NCI-H510A (cell line): ENCODE data around the gene MPRIP.

ENCODE experiments used
- DNase-seq: peaks from one replicate; lab custom pipeline; 2025; lab: John Stamatoyannopoulos, UW

The MPRIP gene

GRCh38 chr17:17235212-17236174, 193.2 kb downstream of the MPRIP start:
- DNase-seq, result peak; percentile 30

DNA sequence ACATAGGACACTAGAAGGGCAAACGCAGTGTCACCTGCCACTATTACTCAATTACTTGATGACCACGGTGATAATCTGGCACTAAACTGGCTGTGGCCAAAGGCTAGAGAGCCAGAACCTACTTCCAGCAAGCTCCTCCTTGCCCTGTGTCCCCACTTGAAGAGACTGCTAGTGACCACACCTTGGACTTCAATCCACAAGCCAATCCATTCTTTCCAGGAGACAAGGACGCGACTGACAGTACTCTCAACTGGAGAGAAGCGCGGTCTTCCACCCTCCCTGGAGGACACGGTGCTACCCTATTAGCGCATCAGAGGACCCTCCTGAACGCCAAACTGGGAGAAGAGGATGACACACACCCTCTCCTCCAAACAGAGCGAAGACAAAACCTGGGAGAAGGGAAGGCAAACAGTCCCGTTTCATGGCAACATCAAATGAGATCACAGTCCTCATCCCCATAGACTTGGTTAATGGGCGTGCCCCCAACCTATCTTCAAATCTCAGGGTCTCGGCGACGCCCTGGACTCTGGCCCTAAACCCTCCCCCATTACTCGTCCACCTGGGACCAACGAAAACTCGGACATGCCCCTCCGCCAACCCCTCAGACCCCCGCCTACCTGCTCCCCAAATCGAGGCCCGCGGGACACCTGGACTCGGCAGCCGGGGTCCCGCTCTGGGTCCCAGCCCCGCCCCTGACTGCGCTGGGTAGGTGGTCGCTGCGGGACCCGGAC, 194.2 kb downstream of the MPRIP start:
- DNase-seq, result no peak

DNA sequence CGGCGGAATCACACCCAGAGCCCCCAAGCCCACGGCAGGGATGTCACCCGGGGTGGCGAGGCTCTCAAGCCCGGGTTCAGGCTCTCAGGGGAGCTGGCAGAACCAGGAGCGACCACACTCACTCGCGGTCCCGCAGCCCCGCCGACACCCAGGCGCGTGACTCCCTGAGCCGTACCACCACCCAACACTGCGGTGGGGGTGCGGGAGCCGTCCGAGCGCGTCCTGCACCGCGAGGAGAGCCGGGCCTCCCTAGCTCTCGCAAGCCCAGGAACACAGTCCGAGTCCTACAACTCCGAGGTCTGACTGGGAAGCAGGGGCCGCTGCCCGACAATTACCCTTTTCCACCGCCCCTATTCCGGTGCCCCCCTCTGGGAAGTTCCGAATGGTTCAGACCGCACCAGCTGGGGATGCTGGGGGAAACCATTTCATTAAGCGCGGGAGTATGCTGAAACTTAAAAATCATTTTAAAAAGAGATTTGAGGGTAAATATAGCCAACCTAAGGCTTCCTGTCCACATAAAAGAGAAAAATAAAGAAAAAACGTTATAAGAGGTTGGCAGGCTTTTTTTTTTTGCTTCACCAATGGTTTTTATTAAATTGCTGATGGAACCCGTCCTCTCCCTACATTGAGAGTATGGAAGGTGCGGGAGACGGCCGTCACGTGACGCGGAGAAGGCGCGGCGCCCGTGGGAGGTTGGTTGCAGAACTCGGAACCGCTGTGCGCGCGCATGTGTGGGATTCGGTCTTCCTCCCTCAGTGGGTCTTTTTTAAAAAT, 195.0 kb downstream of the MPRIP start, which contains the start of gene FLCN:
FLCN (minus strand) TSS at position 143 of the 774 bp plus-strand sequence. CDS start 9,031 bp downstream, outside the sequence.
- DNase-seq, result peak; percentile 68

DNA sequence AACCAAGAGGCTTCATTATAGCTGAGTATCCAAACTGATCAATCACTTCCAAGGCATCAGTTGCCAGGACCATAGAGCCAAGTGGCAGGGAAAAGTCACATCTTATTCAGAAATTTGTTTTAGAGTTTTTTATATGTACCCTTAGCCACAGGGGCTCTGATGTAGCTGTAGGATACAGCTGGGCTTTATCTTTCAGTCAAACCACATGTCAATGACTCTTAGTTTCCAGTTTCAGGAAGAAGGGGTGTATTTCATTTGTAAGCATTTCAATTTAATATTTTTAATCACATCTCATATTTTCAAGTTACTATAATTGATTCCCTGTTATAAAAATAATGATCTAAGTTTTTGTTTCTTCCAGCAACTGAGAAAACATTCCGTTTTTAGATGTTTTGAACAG, 197.6 kb downstream of the MPRIP start:
- no peak for DNase-seq

GRCh38 chr17:17241656-17242055, 199.4 kb downstream of the MPRIP start:
- DNase-seq, result no peak

- no peak for DNase-seq
These were observed 200.0 kb downstream of the MPRIP start for GRCh38 chr17:17242246-17242645.
